Left cardiac atrium (tissue), 4 donors: ENCODE measurements around the gene UQCC3. TPM values are rescaled to one million over a fixed set of nuclear protein-coding genes. Genes with fewer than 3 reads are reported as not detected.

Experiments
- ATAC-seq, 2 donors: fragments of 200-7000 bp; cut with Tn5 transposase; one replicate each; pipeline ENCODE4 v1.9.1; 2020; ENCODE audit warnings: mild to moderate bottlenecking in 2 of 2, moderate library complexity in 2 of 2
- DNase-seq: peaks from one replicate; pipeline ENCODE4 v3.0.0-alpha.2; 2020
- intact Hi-C, 2 donors: fragments of 100-400 bp; cut with DNase I; formaldehyde crosslinking; loops; one replicate each; pipeline versions ENCODE4 v1.14.1 to v1.15.1; 2022 to 2023
- total RNA-seq, 2 donors: library from RNA; stranded (reverse); fragmentation: NEBNext Ultra II Directional; extraction: Animal tissue kit (Norgen Biotek cat#: 25700); gene quantifications; one replicate each; pipeline ENCODE4 v1.2.1, GENCODE V29; 2021
- donor health status: DM: no; HTN: yes; CAD: no.
- donor health status: DM: no; HTN: yes; CAD: no; lungs with severe emphysema.
- donor health status: DM: yes; HTN: yes; CAD: no.
- donor health status: Dilated cardiomyopathy.

The UQCC3 gene
- total RNA-seq, 2 donors from 2014 or later, result 6.2 to 7.0 TPM

GRCh38 chr11:62715150-62716130 is 44.0 kb downstream of the UQCC3 start:
- intact Hi-C loops, result no loop called here
- ATAC-seq (no peak), DNase-seq (no peak)

GRCh38 chr11:62716206-62716605 is 44.7 kb downstream of the UQCC3 start:
- intact Hi-C loops, result no loop called here
- DNase-seq (no peak), ATAC-seq (no peak)

GRCh38 chr11:62716816-62717215 is 45.3 kb downstream of the UQCC3 start:
- ATAC-seq (no peak), DNase-seq (no peak)
- intact Hi-C loops, result no loop called here

- no peak for DNase-seq
- no peak for ATAC-seq
These were observed 48.0 kb downstream of the UQCC3 start for GRCh38 chr11:62719302-62719978.

GRCh38 chr11:62721994-62722393 is 50.5 kb downstream of the UQCC3 start:
- ATAC-seq, result no peak
- intact Hi-C loops, result no loop called here
- no peak for DNase-seq

More at GRCh38 chr11:62719302-62719978, 48.0 kb downstream of the UQCC3 start:
- intact Hi-C loops, result no loop called here

Other genes with a start within 250 kb of the UQCC3 start
- gene AHNAK, start 124.9 kb upstream of the UQCC3 start, total RNA-seq, result 100 to 1,000 TPM; 329 to 404 TPM
- gene EEF1G, start 97.8 kb upstream of the UQCC3 start, total RNA-seq, result 100 to 1,000 TPM; 833 to 894 TPM
- 10 to 100 TPM in 1 of 2 donors, 1 to 10 TPM in 1; 9.6 to 11.5 TPM for gene TUT1, start 80.2 kb upstream of the UQCC3 start, total RNA-seq
- gene MTA2, start 69.8 kb upstream of the UQCC3 start, total RNA-seq, result 10 to 100 TPM; 38.1 to 60.6 TPM
- 10 to 100 TPM; 29.1 to 46.8 TPM for gene EML3, start 58.9 kb upstream of the UQCC3 start, total RNA-seq
- 1 to 10 TPM; 3.7 to 3.8 TPM for gene ROM1, start 58.4 kb upstream of the UQCC3 start, total RNA-seq
- gene B3GAT3, start 49.7 kb upstream of the UQCC3 start, total RNA-seq, result 10 to 100 TPM; 20.5 to 22.4 TPM
- 100 to 1,000 TPM; 130 to 136 TPM for gene GANAB, start 25.1 kb upstream of the UQCC3 start, total RNA-seq
- gene INTS5, start 18.4 kb upstream of the UQCC3 start, total RNA-seq, result 10 to 100 TPM; 11.0 to 13.8 TPM
- 10 to 100 TPM; 33.9 to 41.1 TPM for gene C11orf98, start 6.5 kb upstream of the UQCC3 start, total RNA-seq
- 10 to 100 TPM in 1 of 2 donors, 1 to 10 TPM in 1; 6.6 to 10.0 TPM for gene CSKMT, start 6.4 kb upstream of the UQCC3 start, total RNA-seq
- 1 to 10 TPM; 4.0 to 4.1 TPM for gene LBHD1, start 594 bp downstream of the UQCC3 start, total RNA-seq
- 10 to 100 TPM; 70.7 to 71.8 TPM for gene UBXN1, start 7.4 kb downstream of the UQCC3 start, total RNA-seq
- gene LRRN4CL, start 17.9 kb downstream of the UQCC3 start, total RNA-seq, result 1 to 10 TPM; 6.1 to 7.3 TPM
- gene BSCL2, start 35.8 kb downstream of the UQCC3 start, total RNA-seq, result 10 to 100 TPM; 16.8 to 26.7 TPM
- gene GNG3, start 36.0 kb downstream of the UQCC3 start, total RNA-seq, result not detected
- 10 to 100 TPM; 31.0 to 36.2 TPM for gene HNRNPUL2, start 55.8 kb downstream of the UQCC3 start, total RNA-seq
- gene TTC9C, start 56.8 kb downstream of the UQCC3 start, total RNA-seq, result 10 to 100 TPM; 14.0 to 15.9 TPM
- 10 to 100 TPM in 1 of 2 donors, 1 to 10 TPM in 1; 7.2 to 10.5 TPM for gene ZBTB3, start 82.5 kb downstream of the UQCC3 start, total RNA-seq
- 10 to 100 TPM; 32.0 to 39.9 TPM for gene POLR2G, start 89.9 kb downstream of the UQCC3 start, total RNA-seq
- 10 to 100 TPM in 1 of 2 donors, 1 to 10 TPM in 1; 8.1 to 11.0 TPM for gene TAF6L, start 99.7 kb downstream of the UQCC3 start, total RNA-seq
- gene TMEM179B, start 115.7 kb downstream of the UQCC3 start, total RNA-seq, result 10 to 100 TPM; 20.6 to 22.4 TPM
- 10 to 100 TPM; 12.0 to 17.6 TPM for gene TMEM223, start 120.3 kb downstream of the UQCC3 start, total RNA-seq
- gene NXF1, start 133.8 kb downstream of the UQCC3 start, total RNA-seq, result 10 to 100 TPM; 40.5 to 45.6 TPM
- gene STX5, start 160.4 kb downstream of the UQCC3 start, total RNA-seq, result 10 to 100 TPM; 22.1 to 23.2 TPM
- not detected for gene TEX54, start 161.2 kb downstream of the UQCC3 start, total RNA-seq
- 10 to 100 TPM; 24.6 to 32.2 TPM for gene WDR74, start 167.9 kb downstream of the UQCC3 start, total RNA-seq
- gene SLC3A2, start 209.2 kb downstream of the UQCC3 start, total RNA-seq, result 10 to 100 TPM; 45.2 to 91.2 TPM
- gene CHRM1, start 249.7 kb downstream of the UQCC3 start, total RNA-seq, result not detected